GM19193 (cell line): ENCODE data around the gene CNOT6L.

Experiments used
- POLR2A ChIP-seq: IDR thresholded peaks from 4 replicates; pipeline ENCODE4 v1.6.1; 2011; ENCODE audit not compliant: insufficient read depth, insufficient read length; ENCODE audit errors: extremely low read depth

The CNOT6L gene

GRCh38 chr4:77818602-77819403, at the start of gene CNOT6L:
CNOT6L (minus strand) TSS chr4:77819368; CDS start chr4:77819308, 60 bp downstream.
- no peak for TF ChIP-seq POLR2A

- no peak for TF ChIP-seq POLR2A
Observed at GRCh38 chr4:77865259-77865658, 46.1 kb upstream of the CNOT6L start.

GRCh38 chr4:77862478-77863216, 43.5 kb upstream of the CNOT6L start, which contains the start of gene MRPL1:
MRPL1 (plus strand) TSS chr4:77862830; CDS start chr4:77862849, 19 bp downstream.
- peak; percentile 93 for TF ChIP-seq POLR2A

GRCh38 chr4:77861495-77861894, 42.3 kb upstream of the CNOT6L start:
- no peak for TF ChIP-seq POLR2A

GRCh38 chr4:77859256-77859655, 40.1 kb upstream of the CNOT6L start:
- no peak for TF ChIP-seq POLR2A

- TF ChIP-seq POLR2A = no peak
Observed at GRCh38 chr4:77856152-77856551, 37.0 kb upstream of the CNOT6L start.

- TF ChIP-seq POLR2A = no peak
Observed at GRCh38 chr4:77854431-77855111, 35.4 kb upstream of the CNOT6L start.

- TF ChIP-seq POLR2A = no peak
Observed at GRCh38 chr4:77852892-77853495, 33.8 kb upstream of the CNOT6L start.

GRCh38 chr4:77849278-77849965, 30.3 kb upstream of the CNOT6L start:
- TF ChIP-seq POLR2A = no peak

GRCh38 chr4:77848508-77848907, 29.3 kb upstream of the CNOT6L start:
- no peak for TF ChIP-seq POLR2A

GRCh38 chr4:77845929-77846328, 26.8 kb upstream of the CNOT6L start:
- no peak for TF ChIP-seq POLR2A

GRCh38 chr4:77845400-77845799, 26.2 kb upstream of the CNOT6L start:
- no peak for TF ChIP-seq POLR2A

GRCh38 chr4:77844363-77844762, 25.2 kb upstream of the CNOT6L start:
- no peak for TF ChIP-seq POLR2A

GRCh38 chr4:77843628-77844027, 24.5 kb upstream of the CNOT6L start:
- no peak for TF ChIP-seq POLR2A

- TF ChIP-seq POLR2A = no peak
Observed at GRCh38 chr4:77834403-77834802, 15.2 kb upstream of the CNOT6L start.

- no peak for TF ChIP-seq POLR2A
Observed at GRCh38 chr4:77833126-77833724, 14.1 kb upstream of the CNOT6L start.
